ENCODE measurements around the gene PLCB4.

The PLCB4 gene

GRCh38 chr20:9501473-9501872 is 432.6 kb downstream of the PLCB4 start:
- Histone ChIP-seq H3K36me3 (ENCODE audit: control insufficient read depth, insufficient read depth, low read length) (no peaks in the 10 kb centered on the region), H3K4me2 (ENCODE audit: low read length) (no peak overlapping the region), H2AFZ (no peak overlapping the region), H3K4me1 (no peaks in the 10 kb centered on the region), H3K4me3 (ENCODE audit: low read depth, low read length) (no peak overlapping the region), H3K27ac (no peak overlapping the region), H3K27me3 (ENCODE audit: control insufficient read depth, insufficient read depth, low read length) (no peaks in the 10 kb centered on the region), H3K9ac (no peak overlapping the region), H3K79me2 (no peaks in the 10 kb centered on the region), H3K9me3 (ENCODE audit: control insufficient read depth, low read length) (no peaks in the 10 kb centered on the region)
- no peak for TF ChIP-seq CTCF (IDR thresholded peaks at IDR 0.05)

- Histone ChIP-seq H3K79me2 (no peaks in the 10 kb centered on the region), H3K4me3 (ENCODE audit: low read depth, low read length) (no peak overlapping the region), H3K4me2 (ENCODE audit: low read length) (no peak overlapping the region), H3K27ac (no peak overlapping the region), H3K27me3 (ENCODE audit: control insufficient read depth, insufficient read depth, low read length) (no peaks in the 10 kb centered on the region), H3K9me3 (ENCODE audit: control insufficient read depth, low read length) (no peaks in the 10 kb centered on the region), H3K4me1 (no peaks in the 10 kb centered on the region), H3K9ac (no peak overlapping the region), H3K36me3 (ENCODE audit: control insufficient read depth, insufficient read depth, low read length) (no peaks in the 10 kb centered on the region), H2AFZ (no peak overlapping the region)
- no peak for TF ChIP-seq CTCF (IDR thresholded peaks at IDR 0.05)
These were observed 434.8 kb downstream of the PLCB4 start for GRCh38 chr20:9503526-9504245.

GRCh38 chr20:9506280-9506821 is 437.5 kb downstream of the PLCB4 start:
- Histone ChIP-seq H3K9me3 (ENCODE audit: control insufficient read depth, low read length) (no peaks in the 10 kb centered on the region), H3K27ac (no peak overlapping the region), H3K4me2 (ENCODE audit: low read length) (no peak overlapping the region), H3K9ac (no peak overlapping the region), H3K4me1 (no peaks in the 10 kb centered on the region), H3K36me3 (ENCODE audit: control insufficient read depth, insufficient read depth, low read length) (no peaks in the 10 kb centered on the region), H3K79me2 (no peaks in the 10 kb centered on the region), H3K4me3 (ENCODE audit: low read depth, low read length) (no peak overlapping the region), H2AFZ (no peak overlapping the region), H3K27me3 (ENCODE audit: control insufficient read depth, insufficient read depth, low read length) (no peaks in the 10 kb centered on the region)
- TF ChIP-seq CTCF (IDR thresholded peaks at IDR 0.05): no peak

- TF ChIP-seq CTCF (IDR thresholded peaks at IDR 0.05): no peak
- H3K9ac ChIP-seq: no peak overlapping the region
- H3K36me3 ChIP-seq (ENCODE audit: control insufficient read depth, insufficient read depth, low read length): no peaks in the 10 kb centered on the region
- H3K27ac ChIP-seq: no peak overlapping the region
- H3K4me1 ChIP-seq: no peaks in the 10 kb centered on the region
- no peak overlapping the region for H3K4me3 ChIP-seq (ENCODE audit: low read depth, low read length)
- no peak overlapping the region for H3K4me2 ChIP-seq (ENCODE audit: low read length)
- no peaks in the 10 kb centered on the region for H3K79me2 ChIP-seq
- H3K27me3 ChIP-seq (ENCODE audit: control insufficient read depth, insufficient read depth, low read length): no peaks in the 10 kb centered on the region
- H3K9me3 ChIP-seq (ENCODE audit: control insufficient read depth, low read length): no peaks in the 10 kb centered on the region
- no peak overlapping the region for H2AFZ ChIP-seq
These were observed 438.1 kb downstream of the PLCB4 start for GRCh38 chr20:9506964-9507369.
